ENCODE results near the gene ESRP2. TPM values are rescaled to one million over a fixed set of nuclear protein-coding genes. Genes with fewer than 3 reads are reported as not detected.

ESRP2 gene
- total RNA-seq, 1 donor from 2014 or later: 0.42 TPM

GRCh38 chr16:68179196-68179795, 56.6 kb downstream of the ESRP2 start:
- H3K36me3 Mint-ChIP-seq (ENCODE audit: low read depth): peaks cover 29% of the 10 kb centered on the region
- H3K9me3 Mint-ChIP-seq (ENCODE audit: low read depth): no peaks in the 10 kb centered on the region
- H3K27ac Mint-ChIP-seq (ENCODE audit: unreplicated experiment): no peak overlapping the region
- no peak for DNase-seq (ENCODE audit: low spot score)
- peaks cover 4% of the 10 kb centered on the region for H3K4me1 Mint-ChIP-seq (ENCODE audit: low read depth)
- no peaks in the 10 kb centered on the region for H3K27me3 Mint-ChIP-seq (ENCODE audit: low read depth)
- no peak for TF ChIP-seq CTCF (IDR thresholded peaks at IDR 0.05)
- no peak overlapping the region for H3K4me3 Mint-ChIP-seq (ENCODE audit: unreplicated experiment)

Small RNAs within 50 kb of the gene (microRNA-seq; reads per million reads assigned to microRNA genes)
- gene MIR6773 (ENCODE audit: borderline number of aligned reads): not detected

Other genes starting within 250 kb of the ESRP2 start
- gene DPEP2, start 236.6 kb downstream of the ESRP2 start, total RNA-seq: not detected in 3 replicates
- not detected in 3 replicates for gene DPEP2NB, start 220.2 kb downstream of the ESRP2 start, total RNA-seq
- 5.8 to 6.7 TPM (median 6.6 TPM) in 3 replicates for gene DDX28, start 212.9 kb downstream of the ESRP2 start, total RNA-seq
- gene DUS2, start 212.8 kb downstream of the ESRP2 start, total RNA-seq: 12.2 to 15.9 TPM (median 12.7 TPM) in 3 replicates
- gene NFATC3, start 150.8 kb downstream of the ESRP2 start, total RNA-seq: 32.2 to 38.0 TPM (median 37.7 TPM) in 3 replicates
- 24.5 to 29.6 TPM (median 28.0 TPM) in 3 replicates for gene PLA2G15, start 9.2 kb upstream of the ESRP2 start, total RNA-seq
- gene SLC7A6, start 28.4 kb upstream of the ESRP2 start, total RNA-seq: 49.5 to 57.3 TPM (median 55.9 TPM) in 3 replicates
- 9.5 to 12.7 TPM (median 11.8 TPM) in 3 replicates for gene SLC7A6OS, start 74.8 kb upstream of the ESRP2 start, total RNA-seq
- gene PRMT7, start 74.9 kb upstream of the ESRP2 start, total RNA-seq: 25.1 to 41.8 TPM (median 26.7 TPM) in 3 replicates
- 0.07 TPM in 1 of 3 replicates, not detected in the others for gene SMPD3, start 212.4 kb upstream of the ESRP2 start, total RNA-seq

Data from chondrocyte (in vitro differentiated cells).